ENCODE measurements around the gene XIRP1. TPM values are rescaled to one million over a fixed set of nuclear protein-coding genes. Genes with fewer than 3 reads are reported as not detected.
"Not testable (repeated sequence)": the region's sequence is repeated elsewhere in the genome, so short reads cannot be mapped to it uniquely, and the experiment has no call there.

The XIRP1 gene
- polyA plus RNA-seq (ENCODE audit: low read depth in 6 of 6): under 1 TPM in 1 of 6 donors, not detected in 5; 0.05 TPM

- no peaks in the 10 kb centered on the region for H3K9me3 Mint-ChIP-seq
- no peaks in the 10 kb centered on the region for H3K36me3 Mint-ChIP-seq
- DNase-seq (no peak), ATAC-seq (ENCODE audit: low read depth in 2 of 2) (no peak)
- H3K27ac Mint-ChIP-seq: peak within 1 kb of the TSS in 4 of 6 donors; percentile 68 to 93 (median 81)
- H3K4me3 Mint-ChIP-seq: peak within 1 kb of the TSS in 1 of 8 donors; percentile 71
- peaks cover 6 to 16% (median 8%) of the 10 kb centered on the region in 3 donors for H3K27me3 Mint-ChIP-seq
- H3K4me1 Mint-ChIP-seq: peaks cover 12 to 23% (median 19%) of the 10 kb centered on the region in 3 donors
Measured at GRCh38 chr3:39192490-39193092, at the start of gene XIRP1. Gene XIRP1 (minus strand): TSS chr3:39192595. CDS start chr3:39189445, 3,150 bp downstream.

GRCh38 chr3:39241561-39241960, 49.2 kb upstream of the XIRP1 start:
- H3K27ac Mint-ChIP-seq: no peak overlapping the region
- no peaks in the 10 kb centered on the region for H3K27me3 Mint-ChIP-seq
- DNase-seq (no peak), ATAC-seq (ENCODE audit: low read depth in 2 of 2) (no peak)
- no peaks in the 10 kb centered on the region for H3K36me3 Mint-ChIP-seq
- peaks cover 0 to 5% (median 3%) of the 10 kb centered on the region in 7 donors for H3K9me3 Mint-ChIP-seq
- H3K4me1 Mint-ChIP-seq: no peaks in the 10 kb centered on the region
- H3K4me3 Mint-ChIP-seq: peak overlapping the region in 1 of 8 donors; percentile 29

GRCh38 chr3:39237027-39237426, 44.6 kb upstream of the XIRP1 start:
- DNase-seq: no peak
- Mint-ChIP-seq H3K27me3 (peaks cover 0 to 10% (median under 1%) of the 10 kb centered on the region in 3 donors), H3K36me3 (no peaks in the 10 kb centered on the region), H3K4me3 (no peak overlapping the region), H3K9me3 (no peaks in the 10 kb centered on the region), H3K27ac (no peak overlapping the region), H3K4me1 (peaks cover 22 to 29% (median 28%) of the 10 kb centered on the region in 3 donors)
- no peak for ATAC-seq (ENCODE audit: low read depth in 2 of 2)

- Mint-ChIP-seq H3K4me3 (no peak overlapping the region), H3K9me3 (no peaks in the 10 kb centered on the region), H3K27ac (no peak overlapping the region), H3K4me1 (peaks cover 23 to 31% (median 29%) of the 10 kb centered on the region in 3 donors), H3K27me3 (peaks cover 0 to 10% (median 5%) of the 10 kb centered on the region in 3 donors), H3K36me3 (no peaks in the 10 kb centered on the region)
- DNase-seq (no peak), ATAC-seq (ENCODE audit: low read depth in 2 of 2) (peak; percentile 27 to 53)
Measured at GRCh38 chr3:39234651-39235050, 42.3 kb upstream of the XIRP1 start.

GRCh38 chr3:39232859-39233258, 40.5 kb upstream of the XIRP1 start:
- H3K9me3 Mint-ChIP-seq: no peaks in the 10 kb centered on the region
- ATAC-seq (ENCODE audit: low read depth in 2 of 2) (peak in 1 of 2 donors; percentile 57), DNase-seq (no peak)
- H3K27me3 Mint-ChIP-seq: peaks cover 0 to 10% (median 5%) of the 10 kb centered on the region in 3 donors
- H3K4me1 Mint-ChIP-seq: peaks cover 23 to 31% (median 29%) of the 10 kb centered on the region in 3 donors
- no peak overlapping the region for H3K4me3 Mint-ChIP-seq
- no peak overlapping the region for H3K27ac Mint-ChIP-seq
- H3K36me3 Mint-ChIP-seq: no peaks in the 10 kb centered on the region

GRCh38 chr3:39230453-39230852, 38.1 kb upstream of the XIRP1 start:
- Mint-ChIP-seq H3K36me3 (no peaks in the 10 kb centered on the region), H3K9me3 (no peaks in the 10 kb centered on the region), H3K27ac (no peak overlapping the region), H3K4me1 (peaks cover 31 to 39% (median 37%) of the 10 kb centered on the region in 3 donors), H3K4me3 (no peak overlapping the region), H3K27me3 (peaks cover 0 to 10% (median 5%) of the 10 kb centered on the region in 3 donors)
- DNase-seq (no peak), ATAC-seq (ENCODE audit: low read depth in 2 of 2) (no peak)

- H3K4me3 Mint-ChIP-seq: no peak overlapping the region
- H3K36me3 Mint-ChIP-seq: no peaks in the 10 kb centered on the region
- ATAC-seq (ENCODE audit: low read depth in 2 of 2): no peak
- peaks cover 26 to 30% (median 27%) of the 10 kb centered on the region in 3 donors for H3K4me1 Mint-ChIP-seq
- H3K27me3 Mint-ChIP-seq: peaks cover 0 to 5% (median under 1%) of the 10 kb centered on the region in 3 donors
- DNase-seq: no peak
- H3K27ac Mint-ChIP-seq: peak overlapping the region in 1 of 6 donors; percentile 30
- no peaks in the 10 kb centered on the region for H3K9me3 Mint-ChIP-seq
Measured at GRCh38 chr3:39228496-39228895, 36.1 kb upstream of the XIRP1 start.

GRCh38 chr3:39227596-39227995, 35.2 kb upstream of the XIRP1 start:
- H3K36me3 Mint-ChIP-seq; ATAC-seq (ENCODE audit: low read depth in 2 of 2); H3K27me3 Mint-ChIP-seq; DNase-seq; H3K9me3 Mint-ChIP-seq; H3K4me3 Mint-ChIP-seq: not testable (repeated sequence)
- H3K27ac Mint-ChIP-seq: peak overlapping the region in 1 of 6 donors; percentile 22
- H3K4me1 Mint-ChIP-seq: peaks cover 18 to 21% (median 18%) of the 10 kb centered on the region in 3 donors

GRCh38 chr3:39226106-39226741, 33.8 kb upstream of the XIRP1 start:
- Mint-ChIP-seq H3K9me3 (no peaks in the 10 kb centered on the region), H3K36me3 (no peaks in the 10 kb centered on the region), H3K27ac (peak overlapping the region in 1 of 6 donors; percentile 12), H3K27me3 (peaks cover 0 to 7% (median 0%) of the 10 kb centered on the region in 3 donors), H3K4me3 (peak overlapping the region in 2 of 8 donors; percentile 47 to 56), H3K4me1 (peaks cover 12 to 17% (median 17%) of the 10 kb centered on the region in 3 donors)
- DNase-seq: peak; percentile 14
- ATAC-seq (ENCODE audit: low read depth in 2 of 2): peak; percentile 50 to 61

GRCh38 chr3:39224288-39224687, 31.9 kb upstream of the XIRP1 start:
- ATAC-seq (ENCODE audit: low read depth in 2 of 2) (no peak), DNase-seq (no peak)
- peaks cover 16 to 27% (median 23%) of the 10 kb centered on the region in 3 donors for H3K4me1 Mint-ChIP-seq
- peaks cover 0 to 7% (median 5%) of the 10 kb centered on the region in 3 donors for H3K27me3 Mint-ChIP-seq
- H3K36me3 Mint-ChIP-seq: no peaks in the 10 kb centered on the region
- no peaks in the 10 kb centered on the region for H3K9me3 Mint-ChIP-seq
- H3K4me3 Mint-ChIP-seq: peak overlapping the region in 1 of 8 donors; percentile 6
- no peak overlapping the region for H3K27ac Mint-ChIP-seq

- no peak for DNase-seq
- ATAC-seq (ENCODE audit: low read depth in 2 of 2): no peak
Measured at GRCh38 chr3:39222939-39223338, 30.5 kb upstream of the XIRP1 start.

GRCh38 chr3:39222462-39222861, 30.1 kb upstream of the XIRP1 start:
- Mint-ChIP-seq H3K27me3 (peaks cover 3 to 7% (median 5%) of the 10 kb centered on the region in 3 donors), H3K9me3 (no peaks in the 10 kb centered on the region), H3K4me1 (peaks cover 19 to 30% (median 23%) of the 10 kb centered on the region in 3 donors), H3K27ac (no peak overlapping the region), H3K4me3 (no peak overlapping the region), H3K36me3 (no peaks in the 10 kb centered on the region)
- ATAC-seq (ENCODE audit: low read depth in 2 of 2) (no peak), DNase-seq (no peak)

More at GRCh38 chr3:39222939-39223338, 30.5 kb upstream of the XIRP1 start:
- no peaks in the 10 kb centered on the region for H3K36me3 Mint-ChIP-seq
- H3K9me3 Mint-ChIP-seq: no peaks in the 10 kb centered on the region
- H3K27me3 Mint-ChIP-seq: peaks cover 0 to 7% (median 5%) of the 10 kb centered on the region in 3 donors
- no peak overlapping the region for H3K4me3 Mint-ChIP-seq
- peak overlapping the region in 1 of 6 donors; percentile 52 for H3K27ac Mint-ChIP-seq
- H3K4me1 Mint-ChIP-seq: peaks cover 16 to 27% (median 23%) of the 10 kb centered on the region in 3 donors

GRCh38 chr3:39221141-39221530, 28.7 kb upstream of the XIRP1 start:
- Mint-ChIP-seq H3K27me3 (peaks cover 5 to 8% (median 7%) of the 10 kb centered on the region in 3 donors), H3K36me3 (no peaks in the 10 kb centered on the region), H3K4me3 (no peak overlapping the region), H3K27ac (no peak overlapping the region), H3K9me3 (no peaks in the 10 kb centered on the region), H3K4me1 (peaks cover 32 to 41% (median 32%) of the 10 kb centered on the region in 3 donors)
- DNase-seq (no peak), ATAC-seq (ENCODE audit: low read depth in 2 of 2) (no peak)
